IMR-90 (cell line): ENCODE data around the gene DPP8. TPM values are rescaled to one million over a fixed set of nuclear protein-coding genes. Genes with fewer than 3 reads are reported as not detected.

Experiments used
- ATAC-seq: fragments of 200-7000 bp; cut with Tn5 transposase; 2 replicates; pipeline ENCODE4 v1.9.1; 2020; ENCODE audit warnings: low read depth, mild to moderate bottlenecking, moderate library complexity
- BruUV-seq: library from RNA; stranded (reverse); fragments of 400-500 nt; replicated peaks from 2 replicates; lab custom pipeline; 2021; lab: Mats Ljungman, UMichigan
- CTCF ChIA-PET: fragments of 300-600 bp; formaldehyde crosslinking; extraction: SDS; loops from one replicate; lab custom pipeline; 2021; ENCODE audit warnings: antibody characterized with exemption; lab: Yijun Ruan, JAX
- POLR2A ChIA-PET: fragments of 300-600 bp; sonication (Branson Sonifier 250); formaldehyde crosslinking; loops from one replicate; lab custom pipeline; 2022; ENCODE audit warnings: antibody characterized with exemption; ENCODE audit not compliant: unreplicated experiment; lab: Charles Lee
- DNase-seq: peaks from one replicate; pipeline ENCODE4 v3.0.0; 2013
- H2AFZ ChIP-seq: replicated peaks from 2 replicates; pipeline ENCODE3; 2013; ENCODE audit warnings: low read length, mild to moderate bottlenecking; ENCODE audit not compliant: poor library complexity
- H2AK5ac ChIP-seq: 2 replicates; pipeline ENCODE4 v1.6.1; 2013; ENCODE audit warnings: low read depth, low read length, inconsistent platforms
- H2AK9ac ChIP-seq: replicated peaks from 2 replicates; pipeline ENCODE3; 2013; ENCODE audit warnings: mild to moderate bottlenecking, low read depth, low read length, moderate library complexity; ENCODE audit not compliant: poor library complexity
- H2BK120ac ChIP-seq: 2 replicates; pipeline ENCODE4 v1.6.1; 2013; ENCODE audit warnings: low read depth, low read length, inconsistent platforms
- H2BK15ac ChIP-seq: 3 replicates; pipeline ENCODE4 v1.6.1; 2013; ENCODE audit warnings: low read depth, low read length, inconsistent platforms
- H2BK20ac ChIP-seq: 2 replicates; pipeline ENCODE4 v1.6.1; 2013; ENCODE audit warnings: low read depth, mild to moderate bottlenecking, inconsistent platforms, low read length, moderate library complexity
- H2BK5ac ChIP-seq: 2 replicates; pipeline ENCODE4 v1.6.1; 2013; ENCODE audit warnings: mild to moderate bottlenecking, low read depth, low read length, inconsistent platforms; ENCODE audit not compliant: poor library complexity, severe bottlenecking
- H3K14ac ChIP-seq: replicated peaks from 2 replicates; pipeline ENCODE4 v1.6.1; 2013; ENCODE audit warnings: low read depth, low read length, inconsistent platforms
- H3K18ac ChIP-seq: 2 replicates; pipeline ENCODE4 v1.6.1; 2013; ENCODE audit warnings: low read depth, low read length, control low read depth
- H3K23ac ChIP-seq: 2 replicates; pipeline ENCODE4 v1.6.1; 2013; ENCODE audit warnings: low read depth, low read length, inconsistent platforms
- H3K27ac ChIP-seq: 2 replicates; pipeline ENCODE4 v1.5.1; 2013; ENCODE audit warnings: mild to moderate bottlenecking, control low read depth, low read length; ENCODE audit not compliant: insufficient read depth
- H3K27me3 ChIP-seq: 2 replicates; pipeline ENCODE4 v1.6.1; 2013; ENCODE audit warnings: low read length; ENCODE audit not compliant: control insufficient read depth, insufficient read depth
- H3K36me3 ChIP-seq: 2 replicates; pipeline ENCODE4 v1.6.1; 2013; ENCODE audit warnings: low read length, mixed read lengths; ENCODE audit not compliant: control insufficient read depth, insufficient read depth
- H3K4ac ChIP-seq: 2 replicates; pipeline ENCODE4 v1.6.1; 2013; ENCODE audit warnings: low read depth, low read length, inconsistent platforms
- H3K4me1 ChIP-seq: 2 replicates; pipeline ENCODE4 v1.6.1; 2013; ENCODE audit warnings: low read length, mixed read lengths; ENCODE audit not compliant: control insufficient read depth, insufficient read depth
- H3K4me2 ChIP-seq: 2 replicates; pipeline ENCODE4 v1.6.1; 2013; ENCODE audit warnings: low read depth, mild to moderate bottlenecking, control low read depth, low read length, moderate library complexity
- H3K4me3 ChIP-seq: 2 replicates; pipeline ENCODE4 v1.5.1; 2013; ENCODE audit warnings: low read depth, mild to moderate bottlenecking, control low read depth, low read length, moderate library complexity; ENCODE audit not compliant: insufficient read depth
- H3K56ac ChIP-seq: 2 replicates; pipeline ENCODE4 v1.6.1; 2013; ENCODE audit warnings: low read length, inconsistent platforms; ENCODE audit not compliant: insufficient read depth; ENCODE audit errors: extremely low read depth
- H3K79me1 ChIP-seq, 2 experiments: 2 replicates each; pipeline ENCODE4 v1.6.1; 2013; ENCODE audit warnings: low read length in 2 of 2, inconsistent platforms in 1 of 2, low read depth in 1 of 2
- H3K9ac ChIP-seq: 2 replicates; pipeline ENCODE4 v1.6.1; 2013; ENCODE audit warnings: low read depth, low read length, control low read depth
- H3K9me1 ChIP-seq: 2 replicates; pipeline ENCODE4 v1.6.1; 2013; ENCODE audit warnings: low read length, inconsistent platforms; ENCODE audit not compliant: insufficient read depth
- H3K9me3 ChIP-seq: 2 replicates; pipeline ENCODE4 v1.6.1; 2013; ENCODE audit warnings: low read length; ENCODE audit not compliant: control insufficient read depth, insufficient read depth
- H4K20me1 ChIP-seq: 2 replicates; pipeline ENCODE4 v1.6.1; 2013; ENCODE audit warnings: low read length, inconsistent platforms; ENCODE audit not compliant: insufficient read depth
- H4K5ac ChIP-seq: 2 replicates; pipeline ENCODE4 v1.6.1; 2013; ENCODE audit warnings: mild to moderate bottlenecking, low read depth, low read length, control low read depth
- H4K8ac ChIP-seq, 2 experiments: 2 replicates each; pipeline ENCODE4 v1.6.1; 2013; ENCODE audit warnings: low read depth in 2 of 2, low read length in 2 of 2, control low read depth in 1 of 2, inconsistent platforms in 1 of 2
- H4K91ac ChIP-seq: 2 replicates; pipeline ENCODE4 v1.6.1; 2013; ENCODE audit warnings: low read depth, low read length, inconsistent platforms; ENCODE audit not compliant: insufficient read depth
- CEBPB ChIP-seq: IDR thresholded peaks from 2 replicates; pipeline ENCODE4 v1.6.1; 2012; ENCODE audit warnings: low read depth, low read length, improper control_type of control experiment
- POLR2A ChIP-seq: IDR thresholded peaks from 2 replicates; pipeline ENCODE4 v1.6.1; 2012; ENCODE audit warnings: mild to moderate bottlenecking, low read depth, low read length
- RAD21 ChIP-seq: IDR thresholded peaks from 2 replicates; pipeline ENCODE4 v1.6.1; 2012; ENCODE audit warnings: low read length, improper control_type of control experiment
- RFX5 ChIP-seq: IDR thresholded peaks from 2 replicates; pipeline ENCODE4 v1.8.0; 2012; ENCODE audit warnings: low read depth, mild to moderate bottlenecking, low read length, moderate library complexity
- WGBS, 2 experiments: methylation state at CpG; one replicate each; pipeline versions ENCODE4 v1.1.5 to v1.1.7; 2013; ENCODE audit warnings: missing lambda C conversion rate in 2 of 2; ENCODE audit not compliant: insufficient read length in 1 of 2; ENCODE audit errors: extremely low coverage in 2 of 2; 5-methylcytosine and 5-hydroxymethylcytosine counted together
- dilution Hi-C: fragments of 300-500 bp; cut with HindIII; formaldehyde crosslinking; loops from one replicate; pipeline ENCODE4 v1.14.3; 2018; ENCODE audit warnings: low sequenced_read_pairs; ENCODE audit not compliant: unreplicated experiment
- in situ Hi-C: fragments of 300-500 bp; cut with MboI; formaldehyde crosslinking; loops from 3 replicates; pipeline ENCODE4 v1.14.3; 2019; ENCODE audit warnings: low sequenced_read_pairs, inconsistent platforms, mixed read lengths
- intact Hi-C: fragments of 100-400 bp; cut with micrococcal nuclease; formaldehyde crosslinking; loops from 2 replicates; pipeline ENCODE4 v1.10.0; 2022
- polyA plus RNA-seq, 3 experiments: library from polyadenylated mRNA; depleted of rRNA; stranded (reverse); fragments of >200 nt; gene quantifications; 2 replicates each; pipeline ENCODE4 v1.2.3, GENCODE V29; 2012; ENCODE audit warnings: low replicate concordance in 1 of 3
- total RNA-seq: library from RNA; depleted of rRNA; stranded (reverse); fragments of >200 nt; gene quantifications from 2 replicates; pipeline ENCODE4 v1.2.3, GENCODE V29; 2012

The DPP8 gene
- total and polyA plus RNA-seq, 2 of the 4 experiments (the other 2 are of a cell fraction), result 10.7 to 29.4 TPM

DNA sequence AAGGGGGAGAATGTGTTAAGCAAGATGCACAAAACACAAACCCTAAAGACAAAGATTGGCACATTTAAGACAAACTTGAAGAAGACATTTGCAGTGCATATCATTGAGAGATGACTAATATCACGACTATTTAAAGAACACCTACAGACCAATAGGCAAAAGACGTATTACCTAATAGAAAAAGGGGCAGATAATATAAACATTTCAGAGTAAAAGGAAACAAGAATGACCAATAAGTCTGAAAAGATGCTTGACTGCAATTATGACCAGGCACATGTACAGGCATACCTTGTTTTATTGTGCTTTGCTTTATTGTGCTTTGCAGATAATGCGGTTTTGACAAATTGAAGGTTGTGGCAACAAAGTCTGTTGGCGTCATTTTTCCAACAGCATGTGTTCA lies 17.7 kb upstream of the DPP8 start:
- no peak overlapping the region for H3K18ac ChIP-seq
- no CpG with 5 or more reads among the region's 4 CpGs for WGBS, 2 experiments
- no peak overlapping the region for H2AK5ac ChIP-seq
- ATAC-seq (no peak), DNase-seq (peak; percentile 25)
- no peak overlapping the region for H3K27ac ChIP-seq
- TF ChIP-seq POLR2A (no peak), CEBPB (no peak), RAD21 (no peak), RFX5 (no peak)
- H2BK15ac ChIP-seq, result no peak overlapping the region
- no TSS peak for BruUV-seq
- H3K79me1 ChIP-seq, result peaks cover 37 to 85% of the 10 kb centered on the region in 2 experiments
- H3K4me1 ChIP-seq, result peaks cover 11% of the 10 kb centered on the region
- H3K9ac ChIP-seq, result no peak overlapping the region
- peak overlapping the region; percentile 49; the same call in 1 of the 2 replicates for H3K4me2 ChIP-seq
- H4K91ac ChIP-seq, result no peak overlapping the region
- peaks cover 66% of the 10 kb centered on the region for H4K20me1 ChIP-seq
- no peak overlapping the region for H2BK5ac ChIP-seq
- H3K4me3 ChIP-seq, result no peak overlapping the region
- no peak overlapping the region for H2AK9ac ChIP-seq
- CTCF ChIA-PET, result no interaction called here
- H3K23ac ChIP-seq, result no peak overlapping the region
- H2BK20ac ChIP-seq, result no peak overlapping the region
- no peak overlapping the region for H3K56ac ChIP-seq
- no peak overlapping the region for H3K4ac ChIP-seq
- POLR2A ChIA-PET, result no interaction called here
- H3K27me3 ChIP-seq, result no peaks in the 10 kb centered on the region
- no peaks in the 10 kb centered on the region for H3K9me3 ChIP-seq
- dilution Hi-C loops (no loop called here), intact Hi-C loops (no loop called here), in situ Hi-C loops (no loop called here)
- peaks cover 2% of the 10 kb centered on the region; the same call in 1 of the 2 replicates for H3K36me3 ChIP-seq
- H2AFZ ChIP-seq, result no peak overlapping the region
- H4K8ac ChIP-seq, result no peak overlapping the region
- peaks cover 31% of the 10 kb centered on the region for H3K9me1 ChIP-seq
- no peak overlapping the region for H4K5ac ChIP-seq
- no peak overlapping the region for H3K14ac ChIP-seq
- no peak overlapping the region for H2BK120ac ChIP-seq
